Ovary (tissue), 3 donors: ENCODE measurements around the gene GOLGB1.
"Not testable (repeated sequence)": the region's sequence is repeated elsewhere in the genome, so short reads cannot be mapped to it uniquely, and the experiment has no call there.

Experiments
- CTCF ChIP-seq, 3 donors: fragments of 450-650 bp in 2 of 3; fragments of 200-600 bp in 1 of 3; IDR thresholded peaks; one replicate each; pipeline versions ENCODE4 v1.5.1 to v1.8.0; 2016 to 2022; ENCODE audit warnings: antibody characterized with exemption in 3 of 3, mild to moderate bottlenecking in 1 of 3
- POLR2A ChIP-seq: fragments of 450-650 bp; IDR thresholded peaks from one replicate; pipeline ENCODE4 v1.6.1; 2017; ENCODE audit warnings: antibody characterized with exemption, mild to moderate bottlenecking, moderate library complexity
- donor health status: DM: no; HTN: no; CAD: no.

- TF ChIP-seq CTCF (IDR thresholded peaks at IDR 0.05); POLR2A: not testable (repeated sequence)
Observed at GRCh38 chr3:121782784-121783183, 33.2 kb upstream of the GOLGB1 start.
